GM21576 (cell line): ENCODE data around the gene USP5.

ENCODE experiments used
- ATAC-seq: cut with Tn5 transposase; IDR thresholded peaks from one replicate; pipeline ENCODE4 v1.9.1; 2021; ENCODE audit warnings: mild to moderate bottlenecking, moderate library complexity; ENCODE audit not compliant: unreplicated experiment

The USP5 gene

GRCh38 chr12:6826125-6826733 lies 25.7 kb upstream of the USP5 start:
- ATAC-seq = no peak

- no peak for ATAC-seq
Observed at GRCh38 chr12:6826734-6827436, 25.1 kb upstream of the USP5 start.

DNA sequence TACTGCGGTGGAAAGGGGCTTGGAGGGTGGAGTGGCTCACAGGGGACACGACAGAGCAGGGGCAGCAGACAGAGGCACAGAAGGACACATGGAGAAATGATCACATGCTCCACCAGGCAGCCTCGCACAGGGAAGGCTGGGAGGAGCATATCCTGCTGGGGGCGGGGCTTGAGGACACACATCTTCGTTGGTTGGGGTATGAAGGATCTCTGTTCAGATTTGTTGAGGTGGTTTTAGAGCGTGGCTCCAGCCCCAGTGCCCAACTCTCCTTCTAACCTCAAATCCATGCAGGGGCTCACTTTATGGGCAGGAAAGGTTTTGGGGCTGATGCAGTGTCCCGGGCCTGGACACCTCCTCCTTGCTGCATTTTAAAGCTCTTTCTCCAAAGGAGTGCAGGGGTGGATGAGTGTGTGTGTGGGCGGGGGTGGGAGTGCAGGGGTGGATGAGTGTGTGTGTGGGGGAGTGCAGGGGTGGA lies 24.5 kb upstream of the USP5 start:
- ATAC-seq = no peak

- no peak for ATAC-seq
Observed at GRCh38 chr12:6827982-6828780, 23.8 kb upstream of the USP5 start, which contains the start of gene P3H3. P3H3 (plus strand) TSS chr12:6828407; CDS start chr12:6828441, 34 bp downstream.

DNA sequence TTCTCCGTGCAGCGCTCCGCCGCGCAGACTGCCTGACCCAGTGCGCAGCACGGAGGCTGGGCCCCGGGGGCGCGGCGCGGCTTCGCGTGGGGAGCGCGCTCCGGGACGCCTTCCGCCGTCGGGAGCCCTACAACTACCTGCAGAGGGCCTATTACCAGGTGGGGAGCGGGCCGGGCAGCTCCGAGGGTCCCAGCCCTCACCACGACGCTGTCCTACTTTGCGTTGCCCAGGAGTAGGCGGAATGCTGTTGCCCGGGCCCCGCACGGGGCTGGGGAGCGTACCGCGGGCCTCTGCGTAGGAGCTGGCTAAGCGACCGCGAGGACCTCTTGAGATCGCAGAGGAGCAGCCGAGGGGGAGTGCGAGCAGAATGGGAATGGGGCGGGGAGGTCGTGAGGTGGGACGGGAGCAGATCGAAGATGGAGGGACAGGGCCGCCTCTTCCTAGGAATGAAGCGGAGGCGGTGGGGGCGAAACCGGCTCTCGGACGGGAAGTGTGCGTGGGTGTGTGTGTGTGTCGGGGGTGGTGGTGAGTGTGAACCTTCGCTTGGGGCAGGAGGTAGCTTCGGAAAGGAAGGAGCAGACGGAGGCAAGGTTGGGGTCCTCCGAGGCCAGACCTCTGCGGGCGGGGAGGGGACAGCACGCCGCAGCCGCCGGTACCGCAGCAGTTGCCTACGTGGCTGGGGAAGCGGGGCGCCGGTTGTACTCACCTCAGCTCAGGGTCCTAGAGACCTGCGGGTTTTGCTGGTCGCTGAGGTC lies 23.0 kb upstream of the USP5 start:
- no peak for ATAC-seq

GRCh38 chr12:6829536-6830220 lies 22.3 kb upstream of the USP5 start:
- ATAC-seq = no peak

DNA sequence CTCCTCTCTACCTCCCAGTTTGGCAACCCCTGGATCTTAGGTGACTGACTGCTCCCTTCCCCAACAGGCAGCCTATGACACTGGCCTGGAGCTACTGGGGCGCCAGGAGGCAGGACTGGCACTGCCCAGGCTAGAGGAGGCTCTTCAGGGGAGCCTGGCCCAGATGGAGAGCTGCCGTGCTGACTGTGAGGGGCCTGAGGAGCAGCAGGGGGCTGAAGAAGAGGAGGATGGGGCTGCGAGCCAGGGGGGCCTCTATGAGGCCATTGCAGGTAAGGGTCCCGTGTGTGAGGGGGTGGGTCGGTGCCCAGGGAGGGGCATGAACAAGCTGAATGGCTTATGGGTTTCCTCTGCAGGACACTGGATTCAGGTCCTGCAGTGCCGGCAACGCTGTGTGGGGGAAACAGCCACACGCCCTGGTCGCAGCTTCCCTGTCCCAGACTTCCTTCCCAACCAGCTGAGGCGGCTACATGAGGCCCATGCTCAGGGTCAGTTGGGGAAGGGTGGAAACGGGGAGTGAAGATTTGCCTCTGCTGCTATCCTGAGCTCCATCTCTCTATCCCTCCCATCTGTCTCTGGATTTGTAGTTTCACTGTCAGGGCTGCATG lies 21.6 kb upstream of the USP5 start:
- ATAC-seq = no peak

DNA sequence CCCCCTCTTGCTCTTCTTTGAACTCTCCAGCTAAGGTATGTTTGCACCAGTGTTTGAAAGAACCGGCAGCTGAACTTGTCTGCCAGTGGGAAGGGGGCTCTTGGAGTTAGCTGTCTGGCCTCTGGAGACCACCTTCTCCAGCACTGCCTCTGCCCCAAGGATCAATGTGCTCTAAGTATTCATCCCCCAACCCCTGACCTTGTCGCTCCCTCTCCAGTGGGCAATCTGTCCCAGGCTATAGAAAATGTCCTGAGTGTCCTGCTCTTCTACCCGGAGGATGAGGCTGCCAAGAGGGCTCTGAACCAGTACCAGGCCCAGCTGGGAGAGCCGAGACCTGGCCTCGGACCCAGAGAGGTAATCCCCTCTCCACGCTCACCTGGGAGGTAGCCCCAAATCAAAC lies 21.0 kb upstream of the USP5 start:
- no peak for ATAC-seq

DNA sequence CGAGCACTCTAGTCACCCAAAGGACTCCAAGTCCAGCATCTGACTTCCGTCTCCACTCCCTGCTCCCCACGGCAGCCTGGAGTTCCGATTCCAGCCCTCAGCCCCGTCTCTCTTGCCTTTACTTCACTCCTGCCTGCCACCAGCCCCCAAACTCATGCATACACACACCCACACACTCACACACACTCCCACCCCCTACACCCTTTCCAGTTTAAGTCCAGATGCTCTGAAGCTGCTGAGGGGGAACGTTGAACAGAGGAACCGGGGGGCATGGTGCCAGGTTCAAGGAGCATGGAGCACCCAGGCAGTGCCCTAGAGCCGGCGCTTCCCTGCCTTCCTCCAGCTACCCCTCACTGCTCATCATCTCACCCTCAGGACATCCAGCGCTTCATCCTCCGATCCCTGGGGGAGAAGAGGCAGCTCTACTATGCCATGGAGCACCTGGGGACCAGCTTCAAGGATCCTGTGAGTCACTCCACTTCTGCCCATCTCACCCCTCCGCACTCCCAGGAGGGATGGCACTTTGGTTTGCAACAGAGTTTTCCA lies 20.4 kb upstream of the USP5 start:
- no peak for ATAC-seq

DNA sequence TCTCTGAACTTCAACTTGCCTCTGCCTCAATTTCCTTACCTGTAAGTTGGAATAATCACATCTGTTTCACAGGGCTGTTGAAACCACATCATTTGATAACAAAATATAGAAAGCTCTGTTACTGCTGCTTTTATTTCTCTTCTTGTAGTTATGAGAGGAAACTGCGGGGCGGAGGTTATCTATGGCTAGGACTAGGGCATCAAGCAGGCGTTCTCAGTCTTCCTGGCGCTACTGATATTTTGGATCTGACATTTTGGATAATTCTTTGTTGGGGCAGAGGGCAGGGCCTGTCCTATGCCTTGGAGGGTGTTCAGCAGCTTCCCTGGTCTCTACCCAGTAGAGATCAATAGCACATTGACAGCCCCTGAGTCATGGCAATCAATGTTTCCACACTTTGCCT lies 19.8 kb upstream of the USP5 start:
- ATAC-seq = no peak

DNA sequence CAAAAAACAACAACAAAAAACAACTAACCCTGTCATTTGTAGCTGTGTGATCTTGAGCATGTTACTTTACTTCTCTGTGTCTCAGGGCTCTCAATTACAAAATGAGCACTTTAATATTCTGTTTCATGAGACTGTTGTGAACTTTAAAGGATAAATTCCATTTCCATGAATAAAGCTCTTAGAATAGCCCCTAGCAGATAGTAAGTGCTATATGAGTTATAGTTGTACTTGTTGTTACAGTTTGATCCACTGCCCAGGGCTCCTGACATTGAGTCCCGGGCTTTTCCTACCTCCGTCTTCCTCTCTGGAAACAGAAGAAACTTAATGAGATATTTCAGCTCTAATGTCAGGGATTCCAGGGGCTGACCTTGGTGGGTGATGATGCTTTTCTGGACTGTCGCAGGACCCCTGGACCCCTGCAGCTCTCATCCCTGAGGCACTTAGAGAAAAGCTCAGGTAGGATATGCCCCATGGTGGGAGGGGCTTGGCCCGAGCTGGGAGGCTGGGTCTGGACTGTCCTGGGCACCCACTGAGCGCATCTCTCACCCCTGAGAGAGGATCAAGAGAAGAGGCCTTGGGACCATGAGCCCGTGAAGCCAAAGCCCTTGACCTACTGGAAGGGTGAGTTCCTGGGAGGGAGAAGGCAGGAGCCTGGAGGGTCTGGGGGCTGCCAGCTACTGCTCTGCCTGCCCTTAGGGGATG lies 18.6 kb upstream of the USP5 start:
- no peak for ATAC-seq

DNA sequence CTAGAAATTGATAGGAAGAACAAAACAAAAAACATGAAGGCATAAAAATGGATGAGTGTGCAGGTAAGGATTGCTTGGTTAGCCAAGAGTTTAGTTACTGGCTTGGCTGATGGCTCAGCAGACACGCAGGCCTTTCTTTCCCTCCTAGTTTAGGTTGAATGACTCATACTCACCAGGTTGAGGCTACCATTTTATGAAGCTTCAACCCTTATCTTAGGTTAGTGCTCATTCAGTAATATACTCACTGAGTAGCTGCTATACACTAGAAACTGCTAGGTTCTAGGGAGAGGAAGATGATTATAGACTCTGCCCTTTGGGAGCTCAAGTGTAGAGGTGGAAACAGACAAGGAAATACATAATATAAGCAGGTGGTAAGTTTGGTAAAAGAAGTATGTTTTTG lies 17.7 kb upstream of the USP5 start:
- ATAC-seq = no peak

GRCh38 chr12:6834873-6835272 lies 17.1 kb upstream of the USP5 start:
- ATAC-seq = no peak

GRCh38 chr12:6836851-6837250 lies 15.1 kb upstream of the USP5 start:
- ATAC-seq = no peak

DNA sequence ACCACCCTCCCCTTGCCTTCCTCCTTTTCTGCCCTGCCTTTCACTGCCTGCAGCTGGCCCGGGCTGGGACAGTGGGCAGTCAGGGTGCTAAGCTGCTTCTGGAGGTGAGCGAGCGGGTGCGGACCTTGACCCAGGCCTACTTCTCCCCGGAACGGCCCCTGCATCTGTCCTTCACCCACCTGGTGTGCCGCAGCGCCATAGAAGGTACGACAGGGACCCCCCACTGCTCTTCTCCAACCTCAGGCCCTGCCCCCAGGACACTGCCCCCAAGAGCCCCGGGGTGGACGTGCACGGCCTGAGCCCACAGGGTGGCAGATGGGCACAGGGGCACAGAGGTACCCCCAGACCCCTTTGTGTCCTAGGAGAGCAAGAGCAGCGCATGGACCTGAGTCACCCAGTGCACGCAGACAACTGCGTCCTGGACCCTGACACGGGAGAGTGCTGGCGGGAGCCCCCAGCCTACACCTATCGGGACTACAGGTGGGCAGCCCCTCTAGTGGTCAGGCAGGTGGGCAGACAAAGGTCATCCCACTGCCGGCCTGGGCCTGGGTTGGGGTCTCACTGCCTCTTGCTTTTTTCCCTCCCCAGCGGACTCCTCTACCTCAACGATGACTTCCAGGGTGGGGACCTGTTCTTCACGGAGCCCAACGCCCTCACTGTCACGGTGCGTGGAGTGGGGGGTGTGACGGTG lies 14.4 kb upstream of the USP5 start:
- no peak for ATAC-seq

DNA sequence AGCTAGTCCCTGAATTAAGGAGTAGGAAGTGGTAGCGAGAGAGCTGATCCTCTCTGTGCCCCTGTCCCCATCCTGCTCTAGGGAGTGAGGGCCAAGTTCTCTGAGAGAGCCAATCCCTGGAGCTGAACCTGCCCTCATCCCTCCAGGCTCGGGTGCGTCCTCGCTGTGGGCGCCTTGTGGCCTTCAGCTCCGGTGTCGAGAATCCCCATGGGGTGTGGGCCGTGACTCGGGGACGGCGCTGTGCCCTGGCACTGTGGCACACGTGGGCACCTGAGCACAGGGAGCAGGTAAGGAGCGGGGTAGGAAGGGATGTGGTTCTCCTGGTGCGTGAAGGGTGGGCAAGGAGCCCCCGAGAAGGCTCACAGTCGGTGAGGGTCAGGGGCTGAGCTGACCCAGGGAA lies 13.1 kb upstream of the USP5 start:
- no peak for ATAC-seq

DNA sequence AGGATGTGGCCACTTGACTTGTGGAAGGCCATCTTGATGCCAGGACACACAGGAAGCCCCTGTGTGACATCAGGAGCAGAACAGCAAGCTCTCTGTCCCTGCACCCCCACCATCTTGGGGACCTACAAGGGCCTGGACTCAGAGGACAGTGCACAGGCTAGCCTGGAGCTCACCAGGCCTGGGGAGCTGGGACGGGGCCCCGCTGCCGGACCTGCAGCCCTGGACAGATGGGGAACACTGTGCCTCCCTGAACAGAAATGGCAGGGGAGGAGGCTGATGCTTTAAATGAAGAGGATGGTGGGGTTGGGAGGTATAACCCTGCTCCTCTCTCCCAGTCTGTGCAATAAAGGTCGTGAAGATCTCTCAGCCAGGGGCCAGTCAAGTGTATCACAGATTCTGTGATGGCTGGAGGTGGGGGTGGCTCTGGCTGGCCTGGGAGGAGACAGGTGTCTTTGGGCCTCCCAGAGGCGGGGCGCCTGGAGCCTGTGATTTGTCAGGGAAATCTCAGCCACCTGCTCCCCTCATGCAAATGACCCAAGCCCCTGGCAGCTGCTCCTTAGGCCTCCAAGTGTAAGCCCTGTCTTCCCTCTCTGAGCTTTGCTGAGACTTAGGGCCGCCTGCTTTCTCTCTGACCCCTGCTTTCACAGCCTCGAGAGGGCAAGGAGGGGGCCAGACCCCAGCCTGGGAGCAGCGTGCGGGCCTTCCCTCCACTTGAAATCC lies 12.3 kb upstream of the USP5 start:
- ATAC-seq = peak; percentile 74

DNA sequence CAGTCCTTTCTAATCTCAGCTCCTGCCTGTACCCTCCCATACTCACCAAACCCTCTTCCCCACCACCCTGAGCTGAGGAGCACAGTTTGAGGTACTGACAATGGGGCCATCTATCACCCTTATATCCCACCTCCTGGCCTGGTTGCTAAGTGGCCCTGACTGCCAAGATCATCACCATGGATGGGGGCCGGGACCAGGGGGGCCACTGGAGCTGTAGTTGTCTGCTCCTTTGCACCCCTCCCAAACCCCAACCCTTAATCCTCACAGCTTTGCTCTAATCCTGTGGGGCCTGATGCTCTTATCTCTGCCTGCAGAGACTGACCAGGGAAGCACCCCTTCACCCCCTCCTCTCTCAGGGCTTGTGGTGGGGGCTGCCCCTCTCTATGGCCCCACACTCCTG lies 11.6 kb upstream of the USP5 start:
- ATAC-seq = no peak
